Stimulated activated CD8-positive, alpha-beta memory T cell treated with anti-CD3 and anti-CD28 coated beads, Interleukin-4, amount 100 ng/mL, for 4 hours (primary cell): ENCODE measurements around the gene ELL2.

Source experiments
- DNase-seq, 2 donors: peaks; one replicate each; pipeline ENCODE4 v3.0.0-alpha.2; 2020; ENCODE audit warnings: low read depth in 2 of 2, low spot score in 1 of 2

Gene ELL2

DNA sequence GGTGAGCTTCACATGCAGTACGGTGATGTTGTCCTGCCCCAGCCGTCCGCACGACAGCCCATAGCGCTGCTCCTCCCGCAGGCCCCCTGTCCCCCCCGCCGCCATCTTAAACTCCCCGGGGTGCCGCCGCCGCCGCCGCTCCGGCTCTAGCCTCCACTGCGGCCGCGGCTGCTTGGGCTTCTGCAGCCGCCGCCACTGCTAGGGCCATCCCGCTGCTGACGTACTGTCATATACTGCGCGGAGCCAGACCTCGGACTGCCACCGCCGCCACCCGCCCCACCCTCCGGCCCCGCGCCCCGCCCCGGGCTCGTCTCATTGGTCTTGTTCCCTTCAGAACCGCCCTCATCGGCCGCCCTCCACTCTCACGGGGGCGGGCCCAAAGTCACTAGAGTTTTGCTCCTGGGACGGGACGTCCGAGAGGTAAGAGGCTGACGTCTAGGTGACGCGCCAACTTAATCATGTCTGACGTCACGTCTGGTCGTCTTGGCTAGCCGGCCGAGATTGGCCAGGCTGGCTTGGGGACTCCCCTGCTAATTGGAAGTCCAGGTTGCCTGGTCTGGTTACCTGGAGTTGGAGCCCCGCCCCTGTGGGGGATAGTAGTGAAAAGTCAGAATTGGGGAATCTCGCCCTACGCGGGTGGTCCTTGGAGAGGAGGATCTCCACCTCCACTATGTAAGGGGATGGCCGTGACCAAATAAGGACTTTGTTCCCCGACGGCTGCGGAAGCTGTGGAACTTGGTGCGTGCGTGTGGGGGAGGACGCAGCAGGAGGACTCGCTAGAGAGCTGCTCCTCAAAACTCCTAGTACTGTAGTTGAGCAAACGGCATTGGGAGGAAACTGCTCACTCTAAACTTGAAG is at the start of gene ELL2:
Gene ELL2 (minus strand): TSS at position 235 of the 858 bp plus-strand sequence. CDS start 130 bp downstream, at position 105.
- DNase-seq: peak; percentile 88 to 93

DNA sequence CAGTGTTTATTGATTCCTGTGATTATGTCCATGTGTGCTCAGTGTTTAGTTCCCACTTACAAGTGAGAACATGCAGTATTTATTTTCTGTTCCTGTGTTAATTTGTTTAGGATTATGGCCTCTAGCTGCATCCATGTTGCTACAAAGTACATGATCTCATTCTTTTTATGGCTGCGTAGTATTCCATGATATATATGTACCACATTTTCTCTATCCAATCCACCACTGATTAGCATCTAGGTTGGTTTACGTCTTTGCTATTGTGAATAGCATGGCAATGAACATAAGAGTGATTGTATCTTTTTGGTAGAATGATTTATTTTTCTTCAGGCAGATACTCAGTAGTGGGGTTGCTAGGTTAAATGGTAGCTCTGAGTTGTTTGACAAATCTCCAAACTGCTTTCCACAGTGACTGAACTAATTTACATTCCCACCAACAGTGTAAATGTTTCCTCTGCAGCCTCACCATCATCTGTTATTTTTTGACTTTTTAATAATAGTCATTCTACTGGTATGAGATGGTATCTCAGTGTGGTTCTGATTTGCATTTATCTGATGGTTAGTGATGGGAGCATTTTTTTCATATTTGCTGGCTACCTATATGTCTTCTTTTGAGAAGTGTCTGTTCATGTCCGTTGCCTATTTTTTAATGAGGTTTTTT is 47.5 kb upstream of the ELL2 start:
- no peak for DNase-seq

DNA sequence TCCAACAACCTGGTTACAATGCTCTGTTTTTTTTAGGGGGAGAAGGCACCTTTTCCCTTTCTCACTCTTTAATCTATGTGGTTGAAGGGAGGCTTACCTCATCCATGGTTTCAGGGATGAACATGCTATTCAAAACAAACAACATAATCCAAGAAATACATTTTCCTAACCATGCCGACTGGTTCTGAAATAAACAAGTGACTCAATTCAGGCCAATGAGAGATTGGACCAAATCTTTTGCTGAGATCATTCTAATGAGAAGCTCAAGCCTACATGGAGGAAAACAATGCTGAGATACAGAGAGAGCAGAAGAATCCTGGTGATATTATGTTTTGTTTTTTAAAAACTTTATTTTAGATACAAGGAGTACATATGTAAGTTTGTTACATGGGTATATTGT is 46.8 kb upstream of the ELL2 start:
- no peak for DNase-seq

DNA sequence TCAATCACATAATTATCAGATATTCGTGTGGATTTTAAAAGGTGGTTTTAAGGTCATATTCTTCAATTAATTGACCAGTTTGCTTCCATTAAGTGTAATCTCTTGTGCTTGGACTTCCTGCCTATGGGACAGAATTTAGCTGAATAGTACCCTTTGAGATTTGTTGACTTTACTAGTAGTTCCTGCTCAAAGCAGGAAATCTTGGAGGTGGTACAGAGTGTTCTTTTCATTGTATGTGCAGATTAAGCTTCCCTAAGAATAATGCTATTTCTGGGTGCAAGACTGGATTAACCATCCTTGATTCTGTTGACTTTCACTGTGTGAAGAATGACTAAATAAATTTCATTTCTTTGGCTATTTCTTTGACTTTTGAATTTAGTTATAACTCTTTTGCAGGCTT is 45.4 kb upstream of the ELL2 start:
- no peak for DNase-seq

DNA sequence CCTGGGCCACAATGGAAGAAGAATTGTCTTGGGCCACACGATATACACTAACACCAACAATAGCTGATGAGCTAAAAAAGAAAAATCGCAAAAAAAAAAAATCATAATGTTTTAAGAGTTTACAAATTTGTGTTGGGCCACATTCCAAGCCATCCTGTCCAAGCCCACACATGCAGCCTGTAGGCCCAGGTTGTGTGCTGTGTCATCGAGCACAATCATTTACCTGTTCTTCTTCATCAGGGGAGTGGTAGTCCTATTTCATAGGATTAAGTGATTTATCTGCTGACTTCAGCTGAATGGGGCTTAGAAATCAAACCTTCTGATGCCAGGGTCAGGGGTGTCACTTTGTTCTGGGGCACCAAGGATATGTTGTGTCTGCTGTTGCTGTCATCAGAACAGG is 44.6 kb upstream of the ELL2 start:
- no peak for DNase-seq

DNA sequence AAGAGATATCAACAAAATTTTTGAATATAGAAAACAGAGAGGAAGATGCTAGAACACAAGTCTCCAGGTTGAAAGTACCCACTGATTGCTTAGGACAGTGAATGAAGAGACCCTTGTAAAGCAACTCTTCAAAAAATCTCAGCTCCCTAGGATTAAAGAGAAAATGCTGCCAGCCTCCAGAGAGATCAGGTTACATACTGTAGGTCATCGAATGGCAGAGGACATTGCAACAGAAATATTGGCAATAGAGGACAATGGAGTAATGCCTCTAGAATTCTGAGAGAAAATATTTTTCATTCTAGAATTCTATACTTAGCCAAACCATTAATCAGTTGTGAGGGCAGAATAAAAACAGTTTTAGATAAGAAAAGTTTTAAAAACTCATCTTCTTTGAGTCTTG is 43.1 kb upstream of the ELL2 start:
- DNase-seq: no peak

DNA sequence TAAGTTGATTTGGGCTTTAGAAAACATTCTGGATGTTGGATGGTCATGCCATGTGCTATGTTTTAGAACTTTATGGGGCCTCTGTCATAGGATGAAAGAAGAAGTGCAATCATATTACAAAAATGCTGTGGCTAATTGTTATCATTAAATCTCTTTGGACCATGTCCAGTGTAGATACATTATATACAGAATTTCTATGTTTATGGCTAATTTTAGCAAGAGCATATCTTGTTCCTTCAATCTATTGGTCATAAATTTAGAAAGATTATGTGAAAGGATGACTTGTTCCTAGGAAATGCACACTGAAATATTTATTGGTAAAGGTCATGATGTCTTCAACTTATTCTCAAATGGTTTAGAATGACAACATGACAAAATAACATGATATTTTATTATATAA is 42.4 kb upstream of the ELL2 start:
- DNase-seq: no peak

DNA sequence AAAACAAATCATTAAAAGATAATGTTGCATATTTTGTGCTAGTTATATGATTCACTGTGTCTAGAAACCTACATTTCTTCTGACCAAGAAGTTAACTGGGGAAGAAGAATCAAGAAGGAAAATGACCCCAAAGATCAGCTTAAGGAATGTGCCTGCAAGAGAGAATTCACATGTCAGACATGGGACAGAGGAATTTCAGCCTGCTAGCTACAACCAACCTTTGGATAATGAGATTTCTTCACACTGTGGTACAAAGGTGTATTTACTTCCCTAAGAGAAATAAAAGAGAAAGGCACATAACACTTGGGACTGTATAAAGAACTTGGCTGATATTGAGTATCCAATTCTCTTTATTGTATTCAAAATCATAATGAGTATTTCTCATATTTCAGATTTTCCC is 39.6 kb upstream of the ELL2 start:
- DNase-seq: no peak

DNA sequence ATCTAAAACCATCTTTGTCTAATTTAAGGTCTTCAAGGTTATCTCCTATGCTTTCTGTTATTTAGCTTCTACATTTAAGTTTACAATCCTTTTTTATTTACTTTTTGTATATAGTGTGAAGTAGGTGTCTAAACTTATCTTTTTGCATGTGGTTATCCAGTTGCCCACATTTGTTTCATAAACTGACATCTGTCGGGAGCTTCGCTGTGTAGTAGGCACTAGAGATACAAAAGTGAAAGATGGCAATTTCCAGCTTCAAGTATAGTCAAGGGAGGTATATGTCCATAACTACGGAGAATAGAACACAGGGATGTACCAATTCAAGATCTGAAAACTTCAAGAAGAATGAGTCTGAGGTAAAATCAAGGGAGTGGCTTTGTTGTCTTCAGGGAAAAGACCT is 38.7 kb upstream of the ELL2 start:
- DNase-seq: no peak

DNA sequence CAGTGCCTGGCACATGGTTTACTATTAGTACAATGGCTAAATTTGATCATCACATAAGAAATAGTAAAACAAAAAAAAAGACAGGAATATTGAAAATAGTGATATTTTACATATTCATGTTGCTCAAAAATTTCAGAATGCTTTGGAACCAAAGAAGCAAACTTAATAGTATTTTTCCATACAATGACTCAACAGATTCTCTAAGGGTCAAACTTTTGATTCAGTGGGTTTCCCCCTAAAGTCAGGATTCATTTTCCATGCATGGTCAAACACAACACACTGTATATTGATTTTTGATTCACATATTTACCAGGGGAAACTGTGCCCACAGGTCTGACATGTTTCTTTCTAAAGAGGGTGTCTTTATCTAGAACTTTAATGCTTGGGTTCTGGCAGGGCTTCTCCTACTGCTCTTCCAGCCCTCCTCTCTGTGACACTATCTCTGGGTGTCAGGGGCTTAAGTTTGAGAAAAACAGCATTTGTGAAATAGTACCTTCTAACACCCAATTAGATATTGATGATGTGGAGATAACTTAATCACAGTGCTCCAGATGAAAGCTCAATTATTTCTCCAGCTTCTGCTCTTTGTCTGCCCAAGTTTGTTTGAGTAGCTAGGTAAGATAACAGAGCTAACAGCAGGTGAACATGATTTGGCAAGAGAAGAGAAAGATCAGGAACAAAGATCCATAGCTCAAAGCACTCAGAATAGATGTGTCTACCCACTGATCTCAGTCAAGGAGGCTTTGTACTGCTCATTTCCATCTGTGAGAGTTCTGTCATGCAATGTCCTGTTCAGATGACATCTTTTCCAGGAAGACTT is 35.5 kb upstream of the ELL2 start:
- no peak for DNase-seq

DNA sequence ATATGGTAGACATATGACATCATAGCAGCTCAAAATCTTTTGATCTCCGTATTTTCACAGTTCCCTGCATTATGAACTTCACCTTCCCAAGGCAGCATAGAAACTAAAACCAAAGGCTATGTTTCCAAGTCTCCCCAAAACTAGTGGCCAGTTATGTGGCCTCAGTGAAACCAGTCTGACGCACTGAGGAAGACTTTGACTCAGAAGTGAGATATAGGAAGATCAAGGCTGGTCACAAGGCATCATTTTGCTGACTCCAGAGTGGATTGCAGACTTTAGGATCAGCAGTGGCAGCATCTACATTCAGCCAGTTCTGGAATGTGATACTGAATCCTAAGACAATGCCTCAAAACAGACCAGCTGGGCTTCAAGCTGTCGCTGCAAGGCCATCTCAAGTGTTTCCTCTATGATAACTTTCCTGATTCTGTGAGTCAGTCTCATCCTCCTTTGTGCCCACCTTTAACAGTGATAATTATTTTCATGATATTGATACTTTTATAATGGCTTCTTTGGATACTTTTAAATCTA is 34.4 kb upstream of the ELL2 start:
- no peak for DNase-seq

DNA sequence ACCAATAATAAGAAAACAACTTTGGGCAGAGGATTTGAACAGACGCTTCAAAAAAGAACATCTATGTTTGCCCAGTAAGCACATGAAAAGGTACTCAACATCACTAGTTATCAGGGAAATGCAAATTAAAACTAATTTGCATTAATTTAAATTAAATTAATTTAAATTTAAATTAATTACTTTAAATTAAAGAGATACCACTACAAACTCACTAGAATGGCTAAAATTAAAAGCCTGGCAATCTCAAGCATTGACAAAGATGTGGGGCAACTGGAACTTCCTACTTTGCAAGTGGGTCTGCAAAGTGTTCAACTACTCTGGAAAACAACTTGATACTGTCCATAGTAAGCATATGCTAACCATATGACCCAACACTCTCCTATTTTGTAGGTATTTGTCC is 32.1 kb upstream of the ELL2 start:
- no peak for DNase-seq

DNA sequence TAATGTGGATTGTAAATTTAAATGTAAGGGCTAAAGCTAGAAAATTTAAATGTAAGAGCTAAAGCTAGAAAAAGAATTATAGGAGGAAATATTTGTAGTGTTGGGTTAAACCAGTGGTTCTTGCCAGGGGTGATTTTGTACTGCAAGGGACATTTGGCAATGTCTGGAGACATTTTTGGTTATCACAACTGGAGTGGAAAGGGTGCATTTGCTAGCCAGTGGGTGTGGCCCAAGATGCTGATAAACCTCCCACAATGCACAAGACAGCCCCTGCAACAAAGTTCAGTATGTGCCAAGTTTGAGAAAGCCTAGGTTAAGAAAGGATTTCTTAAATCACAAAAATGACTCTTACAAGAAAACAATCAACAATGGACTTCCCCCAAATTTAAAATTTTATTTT is 31.6 kb upstream of the ELL2 start:
- DNase-seq: no peak

DNA sequence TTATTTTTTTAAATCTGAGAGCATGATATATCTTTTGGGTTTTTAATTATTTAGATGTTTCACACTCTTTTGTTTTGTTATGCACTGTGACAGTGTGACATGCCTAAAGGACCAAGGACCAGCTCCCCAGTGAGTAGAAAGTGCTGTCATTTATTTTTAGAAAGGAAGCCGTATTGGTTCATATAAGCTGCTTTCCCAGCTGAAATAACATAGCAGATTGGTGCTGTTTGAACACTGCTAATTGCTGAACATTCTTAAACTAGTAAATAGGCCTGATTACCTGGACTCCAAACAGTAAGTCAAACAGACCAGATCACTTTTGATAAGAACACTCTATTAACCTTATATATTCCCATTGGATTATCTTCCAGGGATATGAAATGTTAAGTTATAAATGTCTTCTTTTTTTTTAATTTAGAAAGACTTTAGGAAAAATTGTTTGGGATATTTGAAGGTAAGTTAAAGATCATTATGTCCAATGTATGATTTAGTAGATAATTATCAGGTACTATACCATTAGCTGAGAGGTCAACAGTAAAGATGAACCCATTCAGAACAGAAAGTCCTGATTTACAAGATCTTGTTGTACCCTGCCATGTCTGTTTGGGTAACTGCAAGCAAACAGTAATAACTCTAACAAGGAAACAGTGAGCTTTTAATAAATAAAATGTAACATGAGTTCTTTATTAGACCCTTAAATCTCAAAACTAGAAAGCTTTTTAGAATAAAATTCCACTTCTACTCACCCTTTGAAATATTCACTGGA is 27.8 kb upstream of the ELL2 start:
- no peak for DNase-seq

DNA sequence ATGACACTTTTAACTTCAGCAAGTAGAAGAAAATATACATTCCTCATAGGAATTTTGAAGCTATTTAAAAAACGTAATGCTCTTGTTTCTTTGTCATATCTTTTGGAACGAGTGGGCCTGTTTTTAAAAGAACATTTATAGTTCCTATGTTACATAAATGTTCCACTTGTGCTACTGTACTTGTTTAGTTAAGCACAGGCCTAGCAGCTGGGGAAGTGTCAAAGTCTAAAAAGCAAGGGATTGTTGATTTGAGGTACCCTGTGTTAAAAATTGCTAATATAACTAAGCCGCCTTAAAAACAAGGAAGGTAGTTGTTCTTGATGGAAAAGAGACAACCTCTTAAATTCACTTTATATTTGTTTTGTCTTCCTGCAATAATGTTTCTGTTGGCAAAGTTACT is 27.2 kb upstream of the ELL2 start:
- DNase-seq: no peak

DNA sequence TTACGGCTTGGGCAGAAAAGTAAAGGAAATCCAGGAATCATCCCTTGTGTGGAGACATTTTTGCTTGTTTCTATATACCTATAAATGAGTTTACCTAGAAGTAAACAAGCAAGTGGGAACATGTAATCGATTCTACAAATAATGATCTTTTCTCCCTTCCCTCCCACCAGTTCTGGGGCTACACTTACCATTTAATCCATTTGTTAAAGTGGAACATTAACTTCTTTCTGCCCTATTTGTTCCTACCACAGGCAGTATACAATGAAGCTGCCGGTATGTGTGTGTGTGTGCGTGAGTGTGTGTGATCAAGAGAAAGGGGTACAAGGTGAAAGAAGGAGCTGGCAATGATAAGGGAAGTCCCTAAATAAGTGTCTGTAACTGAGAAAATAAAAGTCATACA is 26.4 kb upstream of the ELL2 start:
- DNase-seq: no peak

DNA sequence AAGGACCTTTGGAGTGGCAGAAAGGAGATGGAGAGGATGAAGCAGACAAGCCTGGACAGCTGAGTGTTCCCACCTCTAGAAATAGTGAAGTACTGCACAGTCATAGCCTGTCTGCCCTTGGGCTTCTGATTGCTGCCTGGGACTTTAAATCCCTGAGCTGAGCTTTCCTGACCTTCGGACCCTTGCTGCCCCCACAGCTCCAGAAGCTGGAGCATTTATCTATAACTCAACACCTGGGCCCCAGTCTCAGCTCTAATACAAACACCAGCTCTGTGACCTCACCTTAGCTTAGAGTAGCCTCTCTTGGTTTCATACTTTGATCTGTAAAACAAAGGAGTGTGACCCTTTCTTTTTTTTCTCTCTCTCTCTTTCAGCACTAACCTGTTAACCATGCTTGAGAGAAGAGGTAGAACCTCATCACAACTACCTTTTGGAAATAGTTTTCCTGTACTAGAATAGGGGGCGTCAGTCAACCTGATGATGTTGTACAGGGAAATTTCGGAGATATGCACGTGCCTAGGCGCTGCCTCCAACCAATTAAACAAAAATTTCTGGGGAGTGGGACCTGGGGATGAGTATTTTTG is 25.4 kb upstream of the ELL2 start:
- DNase-seq: no peak

DNA sequence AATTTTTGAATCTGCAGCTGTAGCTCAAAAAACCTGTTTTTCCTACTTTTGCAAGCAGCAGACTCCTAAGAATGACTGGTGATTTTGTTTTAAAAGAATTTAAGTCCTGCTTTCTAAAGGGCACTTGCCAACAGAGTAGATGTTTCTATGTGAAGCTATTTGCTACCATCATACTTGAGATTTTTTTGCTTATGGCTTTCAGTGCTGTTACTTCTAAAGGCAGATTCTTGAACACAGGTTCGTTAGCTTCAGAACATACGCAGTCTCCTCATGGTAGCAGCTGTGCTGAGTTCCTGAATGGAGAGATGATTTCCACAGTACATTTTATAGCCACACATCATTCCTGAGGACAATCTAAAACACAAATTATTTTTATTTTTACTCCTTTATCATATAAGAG is 24.4 kb upstream of the ELL2 start:
- no peak for DNase-seq

DNA sequence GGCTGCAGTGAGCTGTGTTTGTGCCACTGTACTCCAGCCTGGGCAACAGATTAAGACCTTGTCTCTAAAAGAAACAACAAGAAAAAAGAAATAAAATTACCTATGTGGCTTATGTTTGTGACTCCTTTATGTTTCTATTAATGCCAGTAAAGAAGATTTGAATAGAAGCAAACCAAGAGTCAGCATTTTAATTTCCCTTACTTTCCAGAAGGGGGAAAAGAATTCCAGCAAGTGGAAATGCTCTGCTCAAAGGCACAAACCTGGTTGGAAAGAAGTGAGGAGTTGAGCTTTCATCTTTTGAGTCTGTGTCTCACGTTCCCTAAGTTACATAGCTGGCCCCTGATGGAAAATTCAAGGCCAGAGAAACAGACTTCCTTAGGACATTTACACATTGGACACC is 23.6 kb upstream of the ELL2 start:
- no peak for DNase-seq

DNA sequence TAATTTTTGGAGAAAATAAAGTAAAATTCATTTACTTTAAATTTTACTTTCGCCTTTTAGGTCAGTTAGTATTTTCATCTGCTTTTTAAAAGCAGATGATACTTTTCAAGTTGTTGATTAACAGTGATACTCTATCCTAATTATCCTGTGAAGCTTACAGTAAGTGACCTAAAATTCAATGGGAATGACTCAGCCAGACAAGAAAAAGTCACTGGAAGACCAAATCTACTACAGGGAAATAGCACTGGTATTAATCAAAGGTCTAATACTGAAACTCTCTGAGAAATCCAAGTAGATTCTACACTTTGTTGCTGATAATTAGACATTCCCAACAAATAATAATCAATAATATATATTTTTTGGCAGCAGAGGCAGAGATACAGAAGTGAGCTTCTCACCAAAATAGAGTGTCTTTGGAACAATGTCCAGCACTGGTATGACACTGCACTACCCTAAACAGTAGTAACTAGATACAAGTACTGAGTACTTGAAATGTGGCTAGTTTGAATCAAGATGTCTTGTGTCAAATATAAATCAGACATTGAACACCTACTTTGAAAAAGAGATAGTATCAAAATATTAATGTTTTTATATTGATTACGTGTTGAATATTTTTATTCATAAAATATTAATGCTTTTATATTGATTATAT is 22.8 kb upstream of the ELL2 start:
- no peak for DNase-seq
